Adrenal gland (tissue), 12 donors: ENCODE results near the gene PTPRJ. TPM values are rescaled to one million over a fixed set of nuclear protein-coding genes. Genes with fewer than 3 reads are reported as not detected.
A peak's percentile ranks its signal among the peaks of the same experiment; 100 is the strongest.

Experiments
- DNase-seq, 7 donors: peaks; one replicate each; pipeline ENCODE4 v3.0.0-alpha.2; 2019 to 2020
- H3K27ac ChIP-seq, 5 donors: fragments of 200-600 bp; sonication (generic) in 4 of 5; 1 replicate in 3 of 5; 2 replicates in 2 of 5; pipeline versions ENCODE4 v1.5.1 to v1.8.0; 2016 to 2020; ENCODE audit warnings: mild to moderate bottlenecking in 1 of 5
- H3K27me3 ChIP-seq: fragments of 200-600 bp; 2 replicates; pipeline ENCODE4 v1.8.0; 2021
- H3K36me3 ChIP-seq, 2 donors: fragments of 200-600 bp; replicated peaks in 1 of 2; 1 replicate in 1 of 2; 2 replicates in 1 of 2; pipeline versions ENCODE4 v1.5.1 to v1.8.0; 2018 to 2022
- H3K4me1 ChIP-seq, 2 donors: fragments of 200-600 bp; replicated peaks in 1 of 2; 1 replicate in 1 of 2; 2 replicates in 1 of 2; pipeline versions ENCODE4 v1.5.1 to v1.8.0; 2018 to 2021
- H3K4me3 ChIP-seq, 4 donors: fragments of 200-600 bp; sonication (generic) in 3 of 4; one replicate each; pipeline ENCODE4 v1.5.1; 2016 to 2018
- H3K9me3 ChIP-seq, 3 donors: fragments of 200-600 bp; sonication (generic) in 1 of 3; replicated peaks in 1 of 3; 1 replicate in 2 of 3; 2 replicates in 1 of 3; pipeline versions ENCODE4 v1.5.1 to v1.8.0; 2016 to 2021
- CTCF ChIP-seq, 6 experiments: fragments of 450-650 bp in 4 of 6; fragments of 200-600 bp in 2 of 6; sonication (generic) in 1 of 6; IDR thresholded peaks; 1 replicate in 5 of 6; 2 replicates in 1 of 6; pipeline versions ENCODE4 v1.5.1 to v1.8.0; 2016 to 2021; ENCODE audit warnings: antibody characterized with exemption in 6 of 6, mild to moderate bottlenecking in 2 of 6, moderate library complexity in 1 of 6
- POLR2A ChIP-seq, 2 donors: fragments of 450-650 bp; IDR thresholded peaks; one replicate each; pipeline ENCODE4 v1.6.1; 2017; ENCODE audit warnings: antibody characterized with exemption in 2 of 2, mild to moderate bottlenecking in 2 of 2, moderate library complexity in 1 of 2
- WGBS, 4 donors: extraction: QIAGEN DNeasy Blood & Tissue Kit in 2 of 4; methylation state at CpG; one replicate each; pipeline versions ENCODE4 v1.1.5 to v1.1.7; 2013 to 2017; 5-methylcytosine and 5-hydroxymethylcytosine counted together
- intact Hi-C, 2 donors: fragments of 100-400 bp; cut with DNase I; formaldehyde crosslinking; loops; one replicate each; pipeline versions ENCODE4 v1.14.1 to v1.15.0; 2022 to 2023
- polyA plus RNA-seq, 3 donors: library from polyadenylated mRNA; stranded (reverse); fragments of 200-250 nt in 2 of 3; fragments of 350-450 nt in 1 of 3; fragmentation: Illumina TruSeq in 1 of 3; extraction: RNeasy Lipid Tissue Mini Kit (QIAGEN cat#74804) in 1 of 3; gene quantifications; one replicate each; pipeline ENCODE4 v1.2.3, GENCODE V29; 2013 to 2014
- total RNA-seq, 9 donors: library from RNA; depleted of rRNA in 4 of 9; stranded (reverse); fragments of >200 nt in 4 of 9; fragments of 120-200 nt in 1 of 9; fragmentation: NEBNext Ultra II Directional in 1 of 9; extraction: Animal tissue kit (Norgen Biotek cat#: 25700) in 1 of 9; gene quantifications; one replicate each; pipeline versions ENCODE4 v1.1.0 to v1.2.4, GENCODE V29; 2013 to 2023
- donor health status: healthy with polysubstance abuse.
- donor health status: Bipolar disorder and iron deficiency.
- donor health status: DM: yes; HTN: yes; CAD: no.
- donor health status: DM: no; HTN: no; CAD: no.
- donor health status: DM: no; HTN: no; CAD: no.
- donor health status: DM: yes; HTN: yes; CAD: no.

The PTPRJ gene
- total and polyA plus RNA-seq, 12 donors, result 1.4 to 16.9 (median 10.2) TPM

DNA sequence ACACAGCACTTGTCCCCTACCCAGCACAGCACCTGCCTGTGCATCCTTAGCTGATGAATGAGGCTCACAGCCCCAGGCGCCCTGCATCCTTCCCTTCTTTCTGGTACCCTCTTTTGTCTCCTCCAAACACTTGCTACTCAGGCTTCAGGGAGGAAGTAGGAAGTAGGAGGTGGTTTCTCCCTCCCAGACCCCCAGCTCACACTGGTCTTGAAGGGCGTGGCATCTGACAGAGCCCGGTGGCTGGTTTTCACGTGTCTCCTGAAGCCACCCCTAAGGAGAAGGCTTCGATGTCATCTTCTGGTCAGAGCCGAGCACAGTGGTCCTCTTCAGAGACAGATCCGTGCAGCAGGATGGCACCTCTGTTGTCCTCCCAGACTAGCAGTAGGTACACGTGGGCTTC is 109.8 kb downstream of the PTPRJ start:
- Histone ChIP-seq H3K27me3 (no peaks in the 10 kb centered on the region), H3K4me3 (no peak overlapping the region), H3K36me3 (no peaks in the 10 kb centered on the region), H3K4me1 (peaks cover 0 to 16% of the 10 kb centered on the region in 2 donors), H3K27ac (no peak overlapping the region), H3K9me3 (no peaks in the 10 kb centered on the region)
- intact Hi-C loops, result no loop called here
- peak in 1 of 7 donors; percentile 35 for DNase-seq
- TF ChIP-seq POLR2A (IDR thresholded peaks at IDR 0.05) (no peak), CTCF (IDR thresholded peaks at IDR 0.05) (no peak)
- 67 to 90% (median 80%) methylated on average over 8 of the region's 8 CpGs for WGBS, 4 donors

DNA sequence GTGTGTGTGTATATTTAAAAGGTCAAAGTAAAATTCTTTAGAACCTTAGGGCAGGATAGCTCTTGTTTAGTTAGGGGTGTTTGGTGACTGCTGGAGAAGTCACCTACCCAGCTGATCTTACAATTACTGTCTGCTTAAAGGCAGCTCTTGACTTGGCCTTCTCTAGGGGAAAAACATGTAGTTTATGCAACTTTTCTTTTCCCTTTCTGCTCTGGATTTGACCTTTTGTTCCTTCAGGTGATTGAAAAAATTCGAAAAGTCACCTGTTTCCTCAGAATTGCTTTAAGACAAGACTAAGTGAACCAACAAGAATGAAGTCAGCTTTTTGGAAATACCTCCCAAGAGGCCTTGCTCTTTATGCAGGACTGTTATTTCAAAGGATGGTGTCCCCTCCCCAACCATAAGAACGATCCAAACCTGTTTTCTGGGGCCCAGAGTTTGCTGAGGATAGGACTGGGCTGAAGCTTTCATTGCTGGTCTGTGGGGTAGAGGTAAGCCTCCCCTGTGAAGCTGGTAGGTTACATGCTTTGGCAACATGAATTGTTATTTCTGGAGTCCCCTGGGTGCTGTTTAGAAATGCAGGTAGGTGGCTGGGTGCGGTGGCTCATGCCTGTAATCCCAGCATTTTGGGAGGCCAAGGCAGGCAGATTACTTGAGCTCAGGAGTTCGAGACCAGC is 111.2 kb downstream of the PTPRJ start:
- no peak overlapping the region for H3K4me3 ChIP-seq
- H3K27ac ChIP-seq, result no peak overlapping the region
- no peak for DNase-seq
- 81 to 88% (median 85%) methylated on average over 4 of the region's 4 CpGs for WGBS, 4 donors
- intact Hi-C loops, result no loop called here
- H3K27me3 ChIP-seq, result no peaks in the 10 kb centered on the region
- no peaks in the 10 kb centered on the region for H3K9me3 ChIP-seq
- no peak for TF ChIP-seq POLR2A (IDR thresholded peaks at IDR 0.05)
- TF ChIP-seq CTCF (IDR thresholded peaks at IDR 0.05), result no peak
- H3K36me3 ChIP-seq, result no peaks in the 10 kb centered on the region
- peaks cover 0 to 16% of the 10 kb centered on the region in 2 donors for H3K4me1 ChIP-seq

DNA sequence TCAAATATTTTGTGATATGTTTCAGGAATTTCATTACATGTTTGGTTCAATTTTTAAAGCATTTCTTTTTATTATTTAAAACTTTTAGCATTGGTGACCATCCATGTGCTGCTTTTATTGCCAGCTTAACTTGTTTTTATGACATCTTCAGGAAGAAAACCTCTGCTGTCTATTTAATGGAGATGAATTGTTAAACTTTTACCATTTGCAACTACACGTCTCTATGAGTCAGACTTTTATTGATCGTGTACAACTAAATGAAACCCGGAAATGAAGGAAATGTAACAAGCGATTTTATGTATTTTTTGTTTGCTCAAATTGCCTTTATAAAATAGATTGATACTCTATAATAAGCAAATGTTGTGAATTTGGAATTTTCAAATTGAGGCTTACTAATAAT is 113.0 kb downstream of the PTPRJ start:
- no peak for TF ChIP-seq CTCF (IDR thresholded peaks at IDR 0.05)
- no peak for TF ChIP-seq POLR2A (IDR thresholded peaks at IDR 0.05)
- intact Hi-C loops, result no loop called here
- Histone ChIP-seq H3K36me3 (no peaks in the 10 kb centered on the region), H3K27ac (no peak overlapping the region), H3K4me3 (no peak overlapping the region), H3K27me3 (no peaks in the 10 kb centered on the region), H3K4me1 (peaks cover 0 to 13% of the 10 kb centered on the region in 2 donors), H3K9me3 (no peaks in the 10 kb centered on the region)
- 76 to 83% (median 79%) methylated on average over 4 of the region's 4 CpGs for WGBS, 4 donors
- DNase-seq, result no peak

GRCh38 chr11:48093795-48094642 is 113.7 kb downstream of the PTPRJ start:
- Histone ChIP-seq H3K36me3 (no peaks in the 10 kb centered on the region), H3K4me1 (peaks cover 0 to 7% of the 10 kb centered on the region in 2 donors), H3K27ac (no peak overlapping the region), H3K4me3 (no peak overlapping the region), H3K9me3 (no peaks in the 10 kb centered on the region), H3K27me3 (no peaks in the 10 kb centered on the region)
- DNase-seq, result peak in 2 of 7 donors; percentile 4 to 45
- intact Hi-C loops, result no loop called here
- no peak for TF ChIP-seq CTCF (IDR thresholded peaks at IDR 0.05)
- whole genome bisulfite sequencing, 4 donors, result 51 to 64% (median 59%) methylated on average over 6 of the region's 6 CpGs
